ENCODE data around the gene CFD.
"Not testable (repeated sequence)": the region's sequence is repeated elsewhere in the genome, so short reads cannot be mapped to it uniquely, and the experiment has no call there.

Gene CFD

DNA sequence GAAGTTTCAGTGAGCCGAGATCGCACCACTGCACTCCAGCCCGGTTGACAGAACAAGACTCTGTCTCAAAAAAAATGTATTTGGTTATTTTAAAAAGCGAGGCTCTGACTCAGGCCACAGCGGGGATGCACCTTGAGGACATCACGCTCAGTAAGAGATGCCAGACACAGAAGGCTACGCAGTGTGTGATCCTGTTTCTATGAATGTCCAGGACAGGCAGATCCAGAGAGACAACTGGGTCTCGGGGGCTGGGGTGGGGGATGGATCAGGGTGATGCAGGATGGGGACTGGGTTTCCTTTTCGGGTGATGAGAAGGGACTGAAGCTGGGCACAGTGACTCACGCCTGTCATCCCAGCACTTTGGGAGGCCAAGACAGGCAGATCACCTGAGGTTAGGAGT lies 28.1 kb downstream of the CFD start:
- in situ Hi-C loops (cut with MboI; ENCODE audit: low sequenced_read_pairs), result no loop called here

GRCh38 chr19:888581-889385 lies 29.3 kb downstream of the CFD start:
- in situ Hi-C loops (cut with MboI; ENCODE audit: low sequenced_read_pairs), result no loop called here

- in situ Hi-C loops (cut with MboI; ENCODE audit: low sequenced_read_pairs), result no loop called here
Measured at GRCh38 chr19:889662-890295, 30.3 kb downstream of the CFD start.

DNA sequence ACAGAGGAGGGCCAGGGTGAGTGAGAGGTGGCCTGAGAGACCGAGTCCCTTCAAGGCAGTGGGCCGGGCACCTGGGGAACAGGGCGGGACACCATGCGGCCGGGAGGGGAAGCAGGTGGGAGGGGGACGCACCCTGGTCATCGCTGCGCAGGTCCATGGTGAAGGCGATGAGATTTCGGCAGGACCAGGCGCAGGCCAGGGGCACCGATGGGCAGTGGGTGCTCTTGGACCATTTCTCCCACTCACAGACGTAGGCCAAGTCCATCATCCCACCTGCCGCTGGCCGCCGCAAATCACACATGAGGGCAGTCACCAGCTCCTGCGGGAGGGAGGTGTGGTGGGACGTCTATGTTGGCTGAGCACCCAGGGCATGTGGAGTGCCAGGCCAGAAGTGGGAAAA lies 31.4 kb downstream of the CFD start:
- in situ Hi-C loops (cut with MboI; ENCODE audit: low sequenced_read_pairs), result no loop called here

DNA sequence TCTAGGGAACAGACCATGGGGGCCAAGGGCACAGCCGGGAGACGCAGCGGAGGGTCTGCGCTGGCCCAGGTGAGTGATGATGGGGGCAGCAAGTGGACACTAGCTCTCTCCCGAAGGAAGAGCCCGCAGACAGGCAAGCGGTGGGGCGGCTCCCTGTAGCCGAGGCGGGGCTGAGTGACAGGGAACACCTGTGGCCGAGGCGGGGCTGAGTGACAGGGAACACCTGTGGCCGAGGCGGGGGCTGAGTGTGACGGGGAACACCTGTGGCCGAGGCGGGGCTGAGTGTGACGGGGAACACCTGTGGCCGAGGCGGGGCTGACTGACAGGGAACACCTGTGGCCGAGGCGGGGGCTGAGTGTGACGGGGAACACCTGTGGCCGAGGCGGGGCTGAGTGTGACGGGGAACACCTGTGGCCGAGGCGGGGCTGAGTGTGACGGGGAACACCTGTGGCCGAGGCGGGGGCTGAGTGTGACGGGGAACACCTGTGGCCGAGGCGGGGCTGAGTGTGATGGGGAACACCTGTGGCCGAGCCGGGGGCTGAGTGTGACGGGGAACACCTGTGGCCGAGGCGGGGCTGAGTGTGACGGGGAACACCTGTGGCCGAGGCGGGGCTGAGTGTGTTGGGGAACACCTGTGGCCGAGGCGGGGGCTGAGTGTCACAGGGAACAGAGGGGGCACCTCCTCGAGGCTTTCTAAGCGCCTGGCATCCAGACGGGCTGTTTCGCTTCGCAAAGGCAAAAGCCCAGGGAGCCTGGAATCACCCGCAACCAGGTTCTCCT lies 32.1 kb downstream of the CFD start:
- in situ Hi-C loops (cut with MboI; ENCODE audit: low sequenced_read_pairs), result not testable (repeated sequence)

DNA sequence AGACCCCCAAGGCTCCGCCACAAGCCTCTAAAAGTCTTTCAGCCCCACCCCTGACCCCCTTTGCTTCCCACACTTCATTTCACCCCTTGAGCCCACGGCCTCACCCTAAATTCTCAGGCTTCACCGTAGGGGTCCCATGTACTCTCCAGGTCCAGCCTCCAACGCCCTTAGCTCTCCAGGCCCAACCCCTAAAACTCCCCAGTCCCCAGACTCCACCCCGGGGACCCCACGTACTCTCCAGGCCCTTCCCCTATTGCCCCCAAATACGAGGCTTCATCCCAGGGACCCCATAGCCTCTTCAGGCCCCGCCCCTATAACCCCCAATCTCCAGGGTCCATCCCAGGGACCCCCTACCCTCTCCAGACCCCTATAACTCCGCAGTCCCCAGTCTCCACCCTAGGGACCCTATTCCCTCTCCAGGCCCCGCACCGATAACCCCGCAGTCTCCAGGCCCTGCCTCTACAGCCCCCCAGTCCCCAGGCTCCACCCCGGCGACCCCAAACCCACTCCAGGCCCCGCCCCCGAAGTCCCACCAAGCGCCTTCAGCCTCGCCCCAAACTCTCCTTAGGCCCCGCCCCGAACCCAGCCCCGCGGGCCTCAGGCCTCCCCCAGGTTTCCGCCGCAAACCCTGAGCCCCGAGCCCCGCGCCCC lies 32.9 kb downstream of the CFD start:
- in situ Hi-C loops (cut with MboI; ENCODE audit: low sequenced_read_pairs), result no loop called here

DNA sequence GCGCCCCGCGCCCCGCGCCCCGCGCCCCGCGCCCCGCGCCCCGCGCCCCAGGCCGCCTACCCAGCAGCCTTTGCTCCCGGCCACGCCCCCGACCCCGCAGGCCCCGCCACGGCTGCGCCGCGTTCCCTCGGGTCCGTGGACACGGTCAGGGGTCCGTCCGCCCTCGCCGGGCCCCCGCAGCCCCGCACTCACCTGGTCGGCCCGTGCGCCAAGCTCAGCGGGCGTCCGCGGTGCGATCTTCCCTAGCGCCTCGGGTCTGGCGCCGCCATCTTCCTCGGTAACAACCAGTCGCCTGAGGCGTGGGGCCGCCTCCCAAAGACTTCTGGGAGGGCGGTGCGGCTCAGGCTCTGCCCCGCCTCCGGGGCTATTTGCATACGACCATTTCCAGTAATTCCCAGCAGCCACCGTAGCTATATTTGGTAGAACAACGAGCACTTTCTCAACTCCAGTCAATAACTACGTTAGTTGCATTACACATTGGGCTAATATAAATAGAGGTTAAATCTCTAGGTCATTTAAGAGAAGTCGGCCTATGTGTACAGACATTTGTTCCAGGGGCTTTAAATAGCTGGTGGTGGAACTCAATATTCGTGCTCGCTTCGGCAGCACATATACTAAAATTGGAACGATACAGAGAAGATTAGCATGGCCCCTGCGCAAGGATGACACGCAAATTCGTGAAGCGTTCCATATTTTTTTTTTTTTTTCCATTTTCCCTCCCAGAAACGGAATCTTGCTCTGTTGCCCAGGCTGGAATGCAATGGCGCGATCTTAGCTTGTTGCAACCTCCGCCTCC lies 33.6 kb downstream of the CFD start, which contains the start of the genes MED16 and RNU6-9:
TSS of gene MED16 (minus strand) at position 294 of the 796 bp plus-strand sequence. CDS start 2,056 bp downstream, outside the sequence.
TSS of gene RNU6-9 (plus strand) at position 591 of the 796 bp plus-strand sequence.
- in situ Hi-C loops (cut with MboI; ENCODE audit: low sequenced_read_pairs), result no loop called here

GRCh38 chr19:896434-896833 lies 37.0 kb downstream of the CFD start:
- in situ Hi-C loops (cut with MboI; ENCODE audit: low sequenced_read_pairs), result no loop called here

- in situ Hi-C loops (cut with MboI; ENCODE audit: low sequenced_read_pairs), result no loop called here
Measured at GRCh38 chr19:896999-897398, 37.5 kb downstream of the CFD start.

DNA sequence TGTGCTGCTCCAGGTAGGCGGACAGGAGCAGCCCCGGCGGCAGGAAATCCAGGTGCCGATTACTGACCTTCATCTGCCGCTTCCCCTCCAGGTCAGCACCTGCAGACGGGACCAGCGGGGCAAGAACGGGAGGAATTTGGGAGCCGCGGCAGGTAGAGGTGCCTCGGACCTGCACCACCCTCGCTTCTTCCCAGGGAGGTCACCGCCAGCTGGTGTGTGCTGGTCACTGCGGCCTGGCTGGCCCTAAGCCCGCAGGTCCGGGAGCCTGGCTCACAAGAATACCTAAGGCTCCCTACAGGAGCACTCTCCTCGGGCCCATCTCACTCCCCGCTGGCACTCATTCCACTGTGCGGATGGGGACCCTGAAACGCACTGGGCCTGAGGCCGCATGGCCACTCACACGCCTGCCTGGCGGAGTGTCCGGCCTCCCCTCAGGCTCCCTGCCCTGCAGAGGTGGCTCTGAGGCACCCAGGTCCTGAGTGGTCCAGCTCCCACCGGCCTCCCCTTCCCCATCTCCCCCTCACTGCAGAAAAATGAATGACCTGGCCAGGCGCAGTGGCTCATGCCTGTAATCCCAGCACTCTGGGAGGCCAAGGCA lies 38.1 kb downstream of the CFD start:
- in situ Hi-C loops (cut with MboI; ENCODE audit: low sequenced_read_pairs), result no loop called here

DNA sequence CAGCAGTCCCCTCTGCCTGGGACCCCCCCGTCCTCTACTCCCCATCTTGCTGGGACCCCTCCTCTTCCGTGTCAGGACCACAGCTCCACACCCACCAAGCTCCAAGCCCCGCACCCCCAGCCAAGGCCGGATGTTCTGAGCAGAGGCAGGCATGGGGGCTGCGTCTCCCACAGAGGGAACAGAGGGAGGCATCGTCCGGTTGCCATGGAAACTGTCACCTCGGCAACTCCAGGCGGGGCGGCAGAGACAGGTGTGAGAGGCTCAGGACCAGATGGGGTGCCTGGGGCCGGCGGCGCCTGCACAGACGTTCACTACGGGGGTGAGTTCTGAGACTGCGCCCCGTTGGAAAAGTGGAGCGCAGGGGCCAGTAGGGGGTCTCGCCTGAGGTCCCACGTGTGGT lies 39.2 kb downstream of the CFD start:
- in situ Hi-C loops (cut with MboI; ENCODE audit: low sequenced_read_pairs), result no loop called here

DNA sequence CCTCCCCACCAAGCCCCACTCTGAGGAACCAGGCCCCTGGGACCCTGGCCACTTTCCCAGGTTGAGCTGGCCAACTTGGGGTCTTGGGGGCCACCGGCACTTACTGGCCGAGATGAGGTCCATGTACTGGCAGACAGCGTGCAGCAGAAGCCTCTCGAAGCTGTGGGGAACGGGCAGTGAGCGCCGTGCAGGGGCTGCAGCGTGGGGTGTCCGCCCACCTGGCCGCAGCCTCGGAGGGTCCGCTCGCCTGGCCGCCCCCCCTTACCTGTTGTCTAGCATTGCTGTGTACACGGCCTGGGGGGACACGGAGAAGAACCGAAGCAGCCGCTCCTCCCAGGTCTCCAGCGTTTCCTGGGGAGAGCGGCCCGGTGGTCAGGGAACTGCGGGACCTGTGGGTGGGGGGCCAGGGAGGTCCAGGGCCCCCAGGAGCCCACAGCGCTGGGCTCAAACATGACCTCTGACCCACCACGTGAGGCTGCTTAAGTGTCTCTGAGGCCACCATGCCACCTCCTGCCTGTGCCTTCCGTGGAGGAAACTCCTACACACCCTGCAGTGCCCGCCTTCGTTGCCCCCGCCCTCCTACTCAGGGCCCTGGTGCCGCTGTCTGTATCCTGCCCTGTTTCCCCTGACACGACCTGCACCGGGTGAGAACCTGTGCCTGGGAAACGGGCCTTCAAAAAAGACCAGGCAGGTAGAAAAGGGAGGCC lies 40.0 kb downstream of the CFD start:
- in situ Hi-C loops (cut with MboI; ENCODE audit: low sequenced_read_pairs), result no loop called here

- in situ Hi-C loops (cut with MboI; ENCODE audit: low sequenced_read_pairs), result no loop called here
Measured at GRCh38 chr19:900043-900301, 40.5 kb downstream of the CFD start.

DNA sequence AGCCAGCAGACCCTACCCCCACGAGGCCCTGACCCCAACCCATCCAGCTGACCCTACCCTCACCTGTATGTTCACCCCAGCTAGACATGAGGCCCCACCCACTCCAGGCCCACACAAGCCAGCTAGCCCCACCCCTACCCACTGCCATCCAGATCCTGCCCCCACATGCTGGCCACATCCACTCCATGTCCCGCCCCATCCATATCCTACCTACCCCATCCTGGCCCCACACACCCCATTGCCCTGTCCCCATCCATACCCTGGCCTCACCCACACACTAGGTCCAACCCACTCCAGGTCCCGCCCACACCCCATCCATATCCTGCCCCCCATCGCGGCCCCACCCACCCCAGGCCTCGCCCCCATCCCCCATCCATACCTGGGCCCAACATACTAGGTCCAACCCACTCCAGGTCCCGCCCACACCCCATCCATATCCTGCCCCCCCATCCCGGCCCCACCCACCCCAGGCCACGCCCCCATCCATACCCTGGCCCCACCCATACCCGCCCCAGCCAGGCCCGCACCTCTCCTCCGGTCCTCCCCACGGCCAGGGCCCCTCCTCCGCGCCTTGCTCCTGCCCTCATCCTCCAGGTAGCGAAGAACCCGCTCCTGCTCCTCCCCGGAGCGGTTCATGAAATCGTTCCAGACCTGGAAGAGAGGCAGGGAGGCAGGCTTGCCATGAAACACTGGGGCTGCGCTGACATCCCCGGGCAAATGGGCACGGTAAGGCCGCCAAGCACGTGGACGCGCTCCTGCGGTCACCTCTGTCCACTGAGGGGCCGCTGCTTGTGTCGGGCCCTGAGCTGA lies 41.0 kb downstream of the CFD start:
- in situ Hi-C loops (cut with MboI; ENCODE audit: low sequenced_read_pairs), result no loop called here

DNA sequence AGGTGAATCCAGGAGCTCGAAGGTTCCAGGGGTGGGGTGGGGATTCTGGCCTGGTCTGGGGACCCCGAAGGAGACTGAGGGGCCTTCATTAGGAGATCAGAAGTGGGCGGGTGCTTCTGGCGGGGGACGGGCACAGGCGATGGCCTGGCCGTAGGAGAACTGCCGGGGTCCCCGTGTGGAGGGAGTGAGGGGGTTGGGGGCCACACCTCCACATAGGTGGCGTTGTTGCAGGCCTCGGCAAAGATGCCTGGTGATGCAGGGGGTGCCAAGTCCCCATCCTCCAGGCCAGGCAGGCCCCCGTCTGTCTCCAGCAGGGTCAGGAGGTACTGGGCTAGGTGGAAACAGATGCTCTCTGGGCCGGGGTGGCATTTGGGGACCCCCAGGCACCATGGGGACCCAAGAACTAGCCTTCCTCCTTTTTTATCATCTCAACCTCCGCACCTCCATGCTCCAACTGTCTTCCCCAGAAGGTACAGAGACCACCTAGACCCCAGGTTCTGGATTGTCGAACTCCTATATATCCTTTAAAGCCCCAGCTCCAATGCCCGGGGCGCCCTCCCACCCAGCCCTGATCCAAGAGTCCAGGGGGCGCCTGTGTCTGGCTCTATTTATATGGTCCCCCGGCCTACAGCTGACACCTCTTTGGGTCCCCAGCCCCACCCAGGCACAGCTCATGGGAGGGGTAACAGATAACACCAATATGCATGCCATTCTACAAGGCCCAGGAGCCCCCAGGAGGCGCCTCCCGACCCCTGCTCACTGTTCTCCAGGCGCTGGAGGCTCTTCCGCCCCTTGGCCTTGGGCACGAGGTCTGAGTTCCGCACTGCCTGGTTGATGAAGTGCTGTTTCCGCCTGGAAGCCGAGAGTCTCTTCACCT lies 42.0 kb downstream of the CFD start:
- in situ Hi-C loops (cut with MboI; ENCODE audit: low sequenced_read_pairs), result no loop called here

GRCh38 chr19:902093-902370 lies 42.6 kb downstream of the CFD start:
- in situ Hi-C loops (cut with MboI; ENCODE audit: low sequenced_read_pairs), result no loop called here

DNA sequence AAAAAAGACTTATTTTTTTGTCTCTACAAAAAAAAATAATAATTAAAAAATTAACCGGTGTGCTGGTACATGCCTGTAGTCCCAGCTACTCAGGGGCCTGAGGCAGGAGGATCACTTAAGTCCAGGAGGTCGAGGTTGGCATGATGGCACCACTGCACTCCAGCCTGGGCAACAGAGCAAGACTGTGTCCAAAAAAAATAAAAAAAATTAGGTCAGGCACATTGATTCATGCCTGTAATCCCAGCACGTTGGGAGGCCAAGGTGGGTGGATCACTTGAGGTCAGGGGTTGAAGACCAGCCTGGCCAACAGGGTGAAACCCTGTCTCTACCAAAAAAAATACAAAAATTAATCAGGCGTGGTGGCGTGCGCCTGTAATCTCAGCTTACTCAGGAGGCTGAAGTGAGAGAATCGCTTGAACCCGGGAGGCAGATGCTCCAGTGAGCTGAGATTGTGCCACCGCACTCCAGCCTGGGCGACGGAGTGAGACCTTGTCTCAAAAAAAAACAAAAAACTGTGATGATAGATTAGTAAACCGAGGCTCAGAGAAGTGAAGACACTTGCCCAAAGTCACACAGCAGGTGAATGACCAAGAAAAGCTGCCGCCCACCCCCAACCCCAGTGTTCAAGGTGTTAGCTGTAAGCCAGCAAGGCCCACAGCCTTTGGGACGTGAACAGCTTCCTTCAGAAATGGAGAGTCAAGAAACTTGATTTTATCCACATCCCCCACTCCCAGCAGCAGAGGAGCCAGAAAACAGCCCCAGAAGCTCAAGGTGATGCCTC lies 43.2 kb downstream of the CFD start:
- in situ Hi-C loops (cut with MboI; ENCODE audit: low sequenced_read_pairs), result no loop called here
